ENCODE data around the gene SETDB1.

DNA sequence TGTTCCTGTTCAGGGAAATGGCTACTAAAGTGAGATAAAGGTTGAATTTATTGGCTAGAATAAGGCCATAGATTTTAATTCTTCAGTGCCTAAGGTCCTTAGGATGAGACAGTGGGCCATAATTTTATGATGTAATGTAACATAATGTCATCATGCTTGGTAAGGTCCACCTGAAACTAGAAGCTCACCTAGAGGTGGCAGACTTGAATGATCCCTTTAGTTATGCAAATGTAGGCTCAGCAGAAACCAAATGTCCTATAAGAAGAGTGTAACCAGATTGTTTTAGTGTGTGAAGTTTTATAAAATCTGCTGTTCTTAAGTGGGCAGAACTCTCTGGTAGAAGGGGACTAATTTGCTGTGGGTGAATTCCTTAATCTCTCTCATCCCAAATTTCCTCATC lies 13.5 kb upstream of the SETDB1 start:
- TF ChIP-seq SP1 (IDR thresholded peaks at IDR 0.05) (no peak), TAF1 (conservative IDR thresholded peaks at IDR 0.05) (no peak)
- TF ChIP-seq, protein P1, sequence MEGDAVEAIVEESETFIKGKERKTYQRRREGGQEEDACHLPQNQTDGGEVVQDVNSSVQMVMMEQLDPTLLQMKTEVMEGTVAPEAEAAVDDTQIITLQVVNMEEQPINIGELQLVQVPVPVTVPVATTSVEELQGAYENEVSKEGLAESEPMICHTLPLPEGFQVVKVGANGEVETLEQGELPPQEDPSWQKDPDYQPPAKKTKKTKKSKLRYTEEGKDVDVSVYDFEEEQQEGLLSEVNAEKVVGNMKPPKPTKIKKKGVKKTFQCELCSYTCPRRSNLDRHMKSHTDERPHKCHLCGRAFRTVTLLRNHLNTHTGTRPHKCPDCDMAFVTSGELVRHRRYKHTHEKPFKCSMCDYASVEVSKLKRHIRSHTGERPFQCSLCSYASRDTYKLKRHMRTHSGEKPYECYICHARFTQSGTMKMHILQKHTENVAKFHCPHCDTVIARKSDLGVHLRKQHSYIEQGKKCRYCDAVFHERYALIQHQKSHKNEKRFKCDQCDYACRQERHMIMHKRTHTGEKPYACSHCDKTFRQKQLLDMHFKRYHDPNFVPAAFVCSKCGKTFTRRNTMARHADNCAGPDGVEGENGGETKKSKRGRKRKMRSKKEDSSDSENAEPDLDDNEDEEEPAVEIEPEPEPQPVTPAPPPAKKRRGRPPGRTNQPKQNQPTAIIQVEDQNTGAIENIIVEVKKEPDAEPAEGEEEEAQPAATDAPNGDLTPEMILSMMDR (IDR thresholded peaks at IDR 0.05; ENCODE audit: low read depth, low read length, missing input control), result no peak
